Right lung (tissue), 5 donors: ENCODE results near the gene ALDOB. TPM values are rescaled to one million over a fixed set of nuclear protein-coding genes. Genes with fewer than 3 reads are reported as not detected.

Source experiments
- DNase-seq, 2 donors: peaks; one replicate each; pipeline ENCODE4 v3.0.0-alpha.2; 2013
- polyA plus RNA-seq, 5 donors: library from polyadenylated mRNA; unstranded; fragments of 120-200 nt; gene quantifications; one replicate each; pipeline versions ENCODE4 v1.2.1 to v1.2.3, GENCODE V29; 2013; ENCODE audit warnings: inconsistent platforms in 1 of 5, low replicate concordance in 1 of 5; ENCODE audit not compliant: insufficient read length in 5 of 5, insufficient read depth in 1 of 5

ALDOB gene
- polyA plus RNA-seq, 5 donors, result 0.50 to 8.6 (median 0.96) TPM

DNA sequence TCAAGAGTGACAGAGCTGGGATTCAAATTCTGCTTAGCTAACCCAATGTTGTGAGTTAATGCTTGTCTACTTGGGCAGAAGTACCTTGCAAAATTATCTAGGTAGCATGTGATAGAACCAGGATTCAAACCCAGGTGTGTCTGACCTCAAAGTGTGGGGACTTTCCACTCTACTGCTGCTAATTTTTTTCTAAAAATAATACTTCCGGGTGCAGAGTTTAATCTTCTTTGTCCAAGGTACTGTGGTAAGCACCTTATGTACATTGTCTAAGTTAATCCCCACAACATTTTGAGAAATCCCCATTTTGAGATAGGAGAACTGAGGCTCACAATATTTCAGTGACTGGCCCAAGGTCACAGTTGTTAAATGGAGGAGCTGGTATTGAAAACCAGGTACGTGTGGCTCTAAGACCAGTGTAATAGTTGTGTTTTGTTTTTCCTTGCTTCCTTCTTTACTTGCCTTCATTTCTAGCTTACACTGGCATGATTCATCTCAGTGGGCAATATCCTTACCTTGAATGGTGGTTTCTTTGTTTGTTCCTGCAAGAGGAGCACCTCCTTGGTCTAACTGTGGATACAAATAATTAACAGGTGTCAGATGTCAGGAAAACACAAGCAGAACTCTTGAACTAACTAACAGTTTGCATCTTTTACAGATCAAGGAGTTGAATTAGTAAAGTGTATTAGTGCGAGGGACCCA lies 7.5 kb downstream of the ALDOB start:
- DNase-seq, result no peak

DNA sequence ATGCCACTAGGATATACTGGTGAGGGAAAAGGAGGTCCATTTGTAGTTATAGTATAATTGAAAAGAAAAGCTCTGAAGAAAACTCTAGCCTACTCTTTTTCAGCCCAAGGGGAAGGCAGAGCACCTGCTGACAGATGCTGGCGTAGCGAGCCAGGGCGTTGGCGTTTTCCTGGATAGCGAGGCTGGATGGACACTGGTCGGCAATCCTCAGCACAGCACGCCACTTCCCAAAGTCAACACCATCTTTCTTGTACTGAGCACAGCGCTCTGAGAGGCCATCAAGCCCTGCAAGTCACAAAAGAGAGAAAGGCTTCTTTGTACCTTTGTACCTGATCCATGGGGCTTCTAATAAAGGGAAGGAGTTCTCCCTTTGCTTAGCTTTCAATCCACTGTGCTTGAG lies 8.2 kb downstream of the ALDOB start:
- DNase-seq, result no peak

DNA sequence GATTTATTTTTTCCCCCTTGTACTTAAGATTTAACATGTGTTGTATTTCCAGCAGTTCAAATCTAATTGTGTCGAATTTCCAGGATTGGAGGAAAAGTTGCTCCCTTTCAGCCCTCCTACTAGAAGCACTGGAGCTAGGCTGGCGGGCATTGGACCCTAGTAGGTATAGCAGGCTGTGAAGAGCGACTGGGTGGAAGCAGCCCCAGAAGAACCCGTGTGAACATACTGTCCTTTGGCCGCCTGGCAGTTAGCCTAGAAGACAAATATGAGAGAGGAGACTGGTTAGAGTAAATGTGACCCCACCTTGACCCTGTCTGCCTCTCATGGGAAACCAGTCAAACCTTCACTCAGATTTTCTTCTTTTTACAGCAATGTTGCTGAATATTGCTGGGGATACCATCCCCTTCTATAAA lies 13.9 kb downstream of the ALDOB start:
- DNase-seq, result peak in 1 of 2 donors; percentile 5

DNA sequence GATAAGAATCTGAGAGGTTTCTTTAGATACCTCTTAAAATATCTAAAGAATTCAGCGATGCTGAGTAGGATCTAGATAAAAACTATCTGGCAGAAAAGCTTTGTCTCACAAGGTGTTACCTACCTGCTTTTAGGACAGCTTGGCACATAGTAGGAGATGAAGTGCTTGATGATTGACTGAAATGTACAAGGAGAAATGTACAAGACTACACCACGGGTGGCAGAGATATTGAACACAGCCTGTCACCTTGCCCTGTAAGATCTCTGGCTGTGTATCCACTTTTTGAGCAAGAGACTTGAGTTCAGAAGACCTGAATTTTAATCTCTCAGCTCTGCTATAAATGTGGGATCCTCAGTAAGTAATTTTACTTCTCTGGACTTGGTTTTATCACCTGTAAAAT lies 15.7 kb downstream of the ALDOB start:
- DNase-seq, result no peak

DNA sequence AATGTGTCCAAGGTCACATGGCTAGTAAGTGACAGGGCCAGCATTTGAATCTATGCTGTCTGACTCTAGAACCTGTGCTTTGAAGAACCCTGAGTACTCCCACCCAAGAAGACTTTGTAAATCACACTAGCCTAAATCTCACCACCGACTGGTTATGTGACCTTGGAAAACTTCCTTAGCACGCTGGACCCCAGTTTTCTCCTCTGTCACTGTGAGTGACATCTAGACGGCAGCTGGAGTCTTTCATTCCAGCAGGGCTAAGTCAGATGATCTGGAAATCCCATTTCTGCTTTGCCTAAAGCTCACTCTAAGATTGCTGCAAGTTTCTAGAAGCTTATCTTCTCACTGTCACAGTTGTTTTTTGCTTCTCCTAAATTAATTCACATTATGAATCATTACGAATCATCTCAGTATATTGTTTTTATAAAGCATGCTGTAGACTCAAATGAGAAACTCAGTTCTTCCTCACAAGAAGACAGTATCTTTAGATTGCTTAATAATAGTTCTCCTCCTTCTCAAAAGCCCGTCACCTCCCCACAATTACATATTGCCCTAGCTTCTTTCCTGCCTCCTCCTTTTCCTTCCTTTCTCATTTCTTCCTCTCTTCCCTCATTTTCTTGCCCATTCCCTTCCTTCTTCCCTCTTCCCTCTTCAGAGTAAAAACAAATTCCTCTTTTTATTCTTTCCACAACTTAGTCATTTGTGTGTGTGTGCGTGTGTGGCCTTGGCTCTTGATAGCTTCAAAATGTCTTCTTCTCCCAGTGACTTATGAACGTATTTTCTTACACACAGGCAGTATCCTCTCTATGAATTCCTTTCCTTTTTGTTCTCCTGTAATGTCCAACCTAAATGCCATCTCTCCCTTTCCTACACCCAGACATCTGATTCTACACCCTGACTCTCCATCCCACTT lies 16.8 kb downstream of the ALDOB start:
- DNase-seq, result no peak

DNA sequence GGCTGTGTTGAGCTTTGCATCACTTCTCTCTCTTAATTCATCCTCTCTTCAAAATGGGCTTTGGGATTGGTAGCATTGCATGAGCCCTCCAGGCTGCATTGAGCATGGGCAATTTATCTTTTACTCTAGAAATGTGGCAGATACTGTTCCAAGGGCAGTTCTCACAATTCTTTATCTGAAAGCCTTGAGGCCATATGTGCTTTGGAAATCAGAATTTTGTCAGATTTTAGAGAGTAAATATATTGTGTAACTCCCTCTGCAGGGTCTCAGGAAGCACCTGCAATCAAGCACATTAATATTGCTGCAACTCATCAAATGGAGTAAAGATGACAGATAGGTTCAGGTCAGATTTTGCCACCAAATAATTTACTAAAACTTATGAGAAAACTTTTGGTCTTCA lies 17.6 kb downstream of the ALDOB start:
- no peak for DNase-seq

DNA sequence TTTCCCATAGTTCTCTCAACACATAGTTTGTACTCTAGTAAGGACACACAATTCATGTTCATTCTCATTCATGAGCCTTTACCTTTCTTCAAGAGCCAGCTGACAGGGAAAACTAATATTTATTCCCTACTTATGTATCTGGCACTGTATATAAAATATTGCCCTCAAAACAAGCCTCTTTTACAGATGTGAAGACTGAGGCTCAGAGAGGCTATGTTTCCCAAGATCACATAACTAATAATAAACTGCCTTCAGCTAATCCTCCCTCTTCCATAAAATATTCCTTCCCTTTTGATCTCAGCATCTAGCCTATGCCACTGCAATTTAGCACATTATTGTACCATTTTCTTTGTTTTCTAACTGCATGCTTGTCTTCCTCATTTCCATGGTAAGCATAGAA lies 18.2 kb downstream of the ALDOB start:
- no peak for DNase-seq

DNA sequence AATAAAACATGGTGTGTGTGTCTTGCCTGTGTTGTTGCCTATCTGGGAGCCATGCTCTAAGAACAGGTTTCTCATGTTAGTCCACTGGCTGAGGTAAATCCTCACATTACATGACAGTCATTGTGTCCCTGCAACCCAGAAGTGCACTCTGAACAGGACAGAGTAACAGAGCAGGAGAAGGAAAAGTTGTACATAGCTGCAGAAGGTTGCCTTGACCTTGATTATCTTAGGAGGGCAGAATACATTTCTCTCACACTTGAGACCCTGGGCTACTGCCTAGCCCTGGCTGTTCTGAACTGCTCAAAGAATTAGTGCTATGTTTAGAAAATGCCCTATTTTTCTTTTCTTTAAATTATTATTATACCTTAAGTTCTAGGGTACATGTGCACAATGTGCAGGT lies 20.0 kb downstream of the ALDOB start:
- no peak for DNase-seq

DNA sequence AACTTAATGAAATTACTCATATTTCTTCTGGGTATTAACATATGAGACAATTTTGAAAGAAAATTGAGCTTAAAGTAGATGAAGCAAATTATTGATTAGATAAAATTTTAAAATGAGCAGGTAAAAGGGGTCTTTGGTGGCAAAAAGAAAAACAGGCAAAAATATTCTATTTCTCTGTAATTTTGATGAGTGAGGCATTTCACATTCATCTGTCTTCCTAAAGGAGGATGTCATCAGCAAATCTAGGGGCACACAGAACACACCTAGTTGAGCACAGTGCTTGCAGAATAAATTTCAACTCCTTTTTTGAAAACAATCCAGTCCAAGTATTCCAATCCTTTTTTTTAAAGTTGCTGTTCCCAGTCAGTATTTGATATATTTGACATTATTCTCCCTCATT lies 20.7 kb downstream of the ALDOB start:
- no peak for DNase-seq

DNA sequence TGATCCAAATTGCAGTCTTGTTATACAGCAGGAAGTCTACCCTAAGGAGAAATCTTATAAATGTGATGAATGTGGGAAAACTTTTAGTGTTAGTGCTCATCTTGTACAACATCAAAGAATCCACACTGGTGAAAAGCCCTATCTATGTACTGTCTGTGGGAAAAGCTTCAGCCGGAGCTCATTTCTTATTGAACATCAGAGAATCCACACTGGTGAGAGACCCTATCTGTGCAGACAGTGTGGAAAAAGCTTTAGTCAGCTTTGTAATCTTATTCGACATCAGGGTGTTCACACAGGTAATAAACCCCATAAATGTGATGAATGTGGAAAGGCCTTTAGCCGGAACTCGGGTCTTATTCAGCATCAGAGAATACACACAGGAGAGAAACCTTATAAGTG lies 26.5 kb downstream of the ALDOB start:
- no peak for DNase-seq

DNA sequence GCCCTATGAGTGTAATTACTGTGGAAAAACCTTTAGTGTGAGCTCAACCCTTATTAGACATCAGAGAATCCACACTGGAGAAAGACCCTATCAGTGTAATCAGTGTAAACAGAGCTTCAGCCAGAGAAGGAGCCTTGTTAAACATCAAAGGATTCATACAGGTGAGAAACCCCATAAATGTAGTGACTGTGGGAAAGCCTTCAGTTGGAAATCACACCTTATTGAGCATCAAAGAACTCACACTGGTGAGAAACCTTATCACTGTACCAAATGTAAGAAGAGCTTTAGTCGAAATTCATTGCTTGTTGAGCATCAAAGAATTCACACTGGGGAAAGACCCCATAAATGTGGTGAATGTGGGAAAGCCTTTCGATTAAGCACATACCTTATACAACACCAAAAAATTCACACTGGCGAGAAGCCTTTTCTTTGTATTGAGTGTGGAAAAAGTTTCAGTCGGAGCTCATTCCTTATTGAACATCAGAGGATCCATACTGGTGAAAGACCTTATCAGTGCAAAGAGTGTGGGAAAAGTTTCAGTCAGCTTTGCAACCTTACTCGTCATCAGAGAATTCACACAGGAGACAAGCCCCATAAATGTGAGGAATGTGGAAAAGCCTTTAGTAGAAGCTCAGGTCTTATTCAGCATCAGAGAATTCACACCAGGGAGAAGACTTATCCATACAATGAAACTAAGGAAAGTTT lies 27.0 kb downstream of the ALDOB start:
- DNase-seq, result no peak

DNA sequence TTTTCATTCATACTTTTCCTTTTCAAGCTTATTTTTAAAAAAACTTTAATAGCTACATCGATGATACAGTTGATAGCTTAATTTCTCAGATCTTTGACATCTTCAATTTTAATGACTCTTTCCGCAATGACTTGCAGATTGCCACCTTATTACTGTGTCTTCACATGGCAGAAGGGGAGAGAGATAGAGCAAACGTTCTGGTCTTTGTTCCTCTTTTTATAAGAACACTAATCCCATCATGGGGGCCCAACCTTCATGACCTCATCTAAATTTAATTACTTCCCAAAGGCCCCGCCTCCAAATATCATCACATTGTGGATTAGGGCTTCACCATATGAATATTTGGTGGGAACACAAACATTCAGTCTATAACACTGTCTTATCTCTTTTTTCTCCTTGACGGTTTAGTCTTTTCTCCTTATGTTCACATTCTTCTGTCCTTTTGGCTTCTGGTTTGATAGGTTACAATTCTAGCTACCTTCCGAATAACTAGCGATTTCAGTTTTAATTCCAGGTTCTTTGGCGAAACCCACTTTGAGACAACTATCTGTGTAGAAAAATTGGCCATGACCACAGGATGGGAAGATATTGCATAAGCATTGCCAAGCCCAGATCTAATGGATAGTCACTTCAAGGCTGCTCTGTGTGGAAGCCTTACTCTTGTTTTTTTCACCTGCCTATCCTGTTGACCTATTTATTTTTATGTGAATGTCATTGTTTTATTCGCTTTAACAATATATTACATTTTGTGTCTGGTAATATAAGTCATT lies 31.9 kb downstream of the ALDOB start:
- no peak for DNase-seq

DNA sequence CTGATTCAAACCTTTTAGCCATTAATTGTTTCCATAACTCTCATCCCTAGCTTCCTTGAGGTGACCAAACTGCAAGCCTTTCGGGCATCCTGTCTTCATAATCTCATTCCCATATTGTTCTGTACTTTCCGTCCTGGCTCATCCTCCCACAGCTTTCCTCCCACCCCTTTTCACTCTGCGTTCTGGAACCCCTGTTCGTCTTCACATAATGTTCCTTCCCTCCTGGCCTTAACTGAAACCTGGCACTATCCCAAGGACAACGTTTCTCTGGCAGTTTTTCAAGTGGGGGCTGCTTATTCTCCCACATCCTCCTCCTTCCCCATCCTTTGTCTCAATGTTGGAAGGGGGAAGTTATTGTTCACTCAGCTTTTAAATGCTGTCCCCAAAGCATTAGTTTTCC lies 35.5 kb downstream of the ALDOB start:
- DNase-seq, result no peak

DNA sequence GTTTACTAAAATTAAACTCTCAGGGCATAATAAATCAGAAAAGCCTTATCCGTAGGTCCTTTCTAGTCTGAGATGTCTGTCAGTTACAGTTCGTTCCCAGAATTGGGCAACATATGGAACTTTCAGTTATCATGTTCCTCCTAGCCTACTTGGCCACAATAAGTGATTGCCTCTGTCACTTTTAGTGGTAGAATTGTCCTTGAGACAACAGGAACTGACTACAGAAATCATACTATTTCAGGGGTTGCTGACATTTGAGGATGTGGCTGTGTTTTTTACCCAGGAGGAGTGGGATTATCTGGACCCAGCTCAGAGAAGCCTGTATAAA lies 36.0 kb downstream of the ALDOB start:
- no peak for DNase-seq

DNA sequence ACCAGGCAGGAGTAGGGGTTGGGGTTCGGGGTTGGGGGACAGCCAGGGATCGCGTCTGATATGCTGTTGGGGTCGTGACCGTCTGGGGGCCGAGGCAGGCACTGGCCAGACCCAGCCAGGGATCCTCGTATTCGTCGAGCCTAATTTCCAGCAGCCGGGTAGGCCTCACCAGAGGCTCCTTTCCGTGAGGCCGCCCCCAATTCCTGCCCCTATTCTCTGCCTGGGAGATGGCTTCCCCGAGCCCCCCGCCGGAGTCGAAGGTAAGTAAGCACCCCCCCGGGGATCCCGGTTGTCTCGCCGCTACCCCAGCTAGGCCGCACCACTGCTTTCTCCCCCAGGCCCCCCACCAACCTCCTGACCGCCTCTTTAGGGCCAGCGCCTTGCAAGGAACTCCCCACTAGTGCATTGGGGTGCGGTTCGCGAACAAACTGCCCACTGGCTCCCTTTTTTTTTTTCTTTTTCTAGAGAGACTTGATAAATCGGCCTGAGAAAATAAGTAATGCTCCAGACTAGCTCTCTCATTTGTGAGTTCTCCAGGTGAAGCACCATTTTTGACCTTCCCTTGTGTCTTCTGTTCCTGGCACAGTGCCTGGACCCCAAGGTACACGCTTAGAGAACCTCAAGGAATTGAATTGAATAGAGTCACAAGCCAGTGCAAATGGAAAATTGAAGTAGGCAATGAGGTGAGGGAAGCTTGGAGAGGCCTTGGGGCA lies 36.5 kb downstream of the ALDOB start:
- DNase-seq, result no peak

DNA sequence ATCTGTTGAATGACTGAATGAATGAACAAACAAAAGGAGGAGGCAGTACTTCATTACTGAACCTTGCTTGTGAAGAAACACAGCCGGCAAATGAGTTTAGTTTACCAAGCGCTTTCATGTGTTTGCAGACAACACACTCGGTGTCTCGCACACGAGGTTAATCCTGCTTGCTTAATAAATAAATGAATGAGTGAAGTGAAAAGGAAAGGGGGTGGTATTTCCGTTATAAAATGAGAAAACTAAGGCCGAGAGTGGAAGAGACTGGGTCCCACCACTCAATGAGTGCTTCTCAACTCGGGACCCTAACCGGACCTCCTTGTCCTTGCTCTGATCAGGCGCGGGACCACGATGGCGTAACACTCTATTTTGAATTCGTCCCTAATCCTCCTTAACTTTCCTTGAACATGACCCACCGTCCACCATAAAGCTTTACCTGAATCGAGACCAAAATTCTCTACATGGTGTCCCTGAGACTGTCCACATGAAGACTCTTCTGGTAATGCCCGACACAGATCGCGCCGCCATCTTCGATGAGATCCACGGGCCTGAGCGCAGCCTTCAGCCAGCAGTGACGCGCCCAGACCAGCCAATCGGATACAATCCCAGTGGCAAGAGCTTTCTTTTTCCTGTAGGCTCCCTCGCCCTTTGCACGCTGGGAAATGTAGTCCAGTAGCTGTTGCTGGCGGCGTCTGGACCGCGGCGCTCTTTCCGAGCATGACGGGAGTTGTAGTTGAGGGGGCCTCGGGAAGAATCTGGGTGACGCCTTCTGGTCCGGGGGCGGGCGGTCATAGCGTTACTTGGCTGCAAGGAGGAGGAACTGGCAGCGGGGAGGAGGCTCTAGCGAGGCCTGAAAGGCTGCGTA lies 37.3 kb downstream of the ALDOB start, which contains the start of the genes MRPL50 and ZNF189:
Gene MRPL50 (minus strand): TSS at position 551 of the 862 bp plus-strand sequence. CDS start 26 bp downstream, at position 525.
Gene ZNF189 (plus strand): TSS at position 784 of the 862 bp plus-strand sequence. CDS start 306 bp downstream, outside the sequence.
- peak; percentile 98 to 99 for DNase-seq

DNA sequence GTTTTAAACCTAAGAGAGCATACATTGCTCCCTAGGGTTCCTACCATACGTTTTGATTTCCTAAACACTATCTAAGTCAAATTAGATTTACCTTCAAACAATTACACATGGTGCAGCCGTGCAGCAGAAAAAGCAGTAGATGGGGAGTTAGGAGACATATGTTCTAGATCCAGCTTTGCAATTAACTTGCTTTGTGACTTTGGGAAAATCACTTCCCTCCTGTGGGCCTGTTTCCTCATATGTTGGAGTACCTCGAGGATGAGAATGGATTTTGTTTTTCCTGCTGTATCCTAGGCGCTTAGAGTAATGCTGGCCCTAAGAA lies 37.9 kb downstream of the ALDOB start:
- DNase-seq, result peak in 1 of 2 donors; percentile 2

DNA sequence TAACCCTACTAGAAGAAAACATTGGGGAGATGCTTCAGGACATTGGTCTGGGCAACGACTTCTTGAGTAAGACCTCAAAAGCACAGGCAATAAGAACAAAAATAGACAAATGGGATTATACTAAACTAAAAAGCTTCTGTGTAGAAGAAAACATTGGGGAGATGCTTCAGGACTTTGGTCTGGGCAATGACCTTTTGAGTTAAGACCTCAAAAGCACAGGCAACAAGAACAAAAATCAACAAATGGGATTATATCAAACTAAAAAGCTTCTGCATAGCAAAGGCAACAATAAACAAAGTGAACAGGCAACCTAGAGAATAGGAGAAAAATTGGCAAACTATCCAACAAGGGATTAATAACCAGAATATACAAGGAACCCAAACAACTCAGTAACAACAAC lies 40.9 kb downstream of the ALDOB start:
- no peak for DNase-seq

DNA sequence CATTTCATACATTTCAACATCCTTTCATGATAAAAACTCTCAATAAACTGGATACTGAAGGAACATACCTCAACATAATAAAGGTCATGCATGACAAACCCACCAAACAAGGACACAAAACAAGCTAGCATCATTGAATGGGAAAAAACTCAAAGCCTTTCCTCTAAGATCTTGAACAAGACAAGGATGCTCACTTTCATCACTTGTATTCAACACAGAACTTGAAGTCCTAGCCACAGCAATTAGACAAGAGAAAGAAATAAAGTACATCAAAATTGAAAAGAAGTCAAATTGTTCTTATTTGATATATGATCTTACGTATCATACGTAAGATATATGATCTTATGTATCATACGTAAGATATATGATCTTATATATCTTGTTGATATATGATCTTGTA lies 42.4 kb downstream of the ALDOB start:
- no peak for DNase-seq

DNA sequence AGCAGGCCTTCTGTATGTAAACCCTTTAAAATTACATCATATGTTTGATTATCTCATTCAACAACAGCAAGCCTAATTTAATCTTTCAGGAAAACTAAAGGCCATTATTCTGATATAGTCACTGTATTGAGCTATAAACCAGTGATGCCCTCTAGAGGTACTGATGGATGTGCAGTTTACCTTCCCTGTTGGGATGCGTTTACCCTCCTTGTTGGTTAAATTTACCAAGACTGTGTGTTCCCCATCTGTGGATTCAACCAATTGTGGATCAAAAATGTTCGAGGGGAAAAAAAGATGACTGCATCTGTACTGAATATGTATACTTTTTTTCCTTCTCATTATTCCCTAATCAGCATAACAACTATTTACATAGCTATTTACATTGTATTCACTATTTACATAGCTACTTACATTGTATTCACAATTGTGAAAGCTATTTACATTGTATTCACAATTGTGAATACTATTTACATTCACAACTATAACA lies 47.0 kb downstream of the ALDOB start:
- DNase-seq, result no peak
